ENCODE results near the gene GALNT17.

Gene GALNT17

GRCh38 chr7:71404726-71405345 is 272.9 kb downstream of the GALNT17 start:
- no peak for DNase-seq

- DNase-seq, result no peak
Measured at GRCh38 chr7:71408271-71408670, 276.3 kb downstream of the GALNT17 start.

GRCh38 chr7:71409550-71410157 is 277.7 kb downstream of the GALNT17 start:
- no peak for DNase-seq

- DNase-seq, result no peak
Measured at GRCh38 chr7:71411475-71411874, 279.5 kb downstream of the GALNT17 start.

GRCh38 chr7:71414490-71414889 is 282.5 kb downstream of the GALNT17 start:
- no peak for DNase-seq

- DNase-seq, result no peak
Measured at GRCh38 chr7:71419546-71420337, 287.8 kb downstream of the GALNT17 start.

- no peak for DNase-seq
Measured at GRCh38 chr7:71422104-71422503, 290.2 kb downstream of the GALNT17 start.

- DNase-seq, result no peak
Measured at GRCh38 chr7:71424166-71425035, 292.5 kb downstream of the GALNT17 start.

- DNase-seq, result no peak
Measured at GRCh38 chr7:71429083-71429482, 297.1 kb downstream of the GALNT17 start.

GRCh38 chr7:71430246-71430645 is 298.3 kb downstream of the GALNT17 start:
- no peak for DNase-seq

GRCh38 chr7:71439321-71439720 is 307.4 kb downstream of the GALNT17 start:
- DNase-seq, result no peak

- no peak for DNase-seq
Measured at GRCh38 chr7:71442492-71443190, 310.7 kb downstream of the GALNT17 start.

GRCh38 chr7:71443191-71443530 is 311.2 kb downstream of the GALNT17 start:
- no peak for DNase-seq

GRCh38 chr7:71444130-71444529 is 312.2 kb downstream of the GALNT17 start:
- no peak for DNase-seq

- no peak for DNase-seq
Measured at GRCh38 chr7:71453630-71454029, 321.7 kb downstream of the GALNT17 start.

- DNase-seq, result no peak
Measured at GRCh38 chr7:71454981-71455380, 323.0 kb downstream of the GALNT17 start.

- no peak for DNase-seq
Measured at GRCh38 chr7:71457021-71457420, 325.1 kb downstream of the GALNT17 start.

GRCh38 chr7:71457846-71458590 is 326.1 kb downstream of the GALNT17 start:
- no peak for DNase-seq

GRCh38 chr7:71459132-71459531 is 327.2 kb downstream of the GALNT17 start:
- DNase-seq, result no peak

- no peak for DNase-seq
Measured at GRCh38 chr7:71461572-71461971, 329.6 kb downstream of the GALNT17 start.

- DNase-seq, result no peak
Measured at GRCh38 chr7:71465741-71466189, 333.8 kb downstream of the GALNT17 start.
